Measurements from ENCODE around the gene HUWE1. TPM values are rescaled to one million over a fixed set of nuclear protein-coding genes. Genes with fewer than 3 reads are reported as not detected.
"Not testable (repeated sequence)": the region's sequence is repeated elsewhere in the genome, so short reads cannot be mapped to it uniquely, and the experiment has no call there.

Gene HUWE1
- total RNA-seq, 2 donors from 2014 or later: 107 to 206 TPM

DNA sequence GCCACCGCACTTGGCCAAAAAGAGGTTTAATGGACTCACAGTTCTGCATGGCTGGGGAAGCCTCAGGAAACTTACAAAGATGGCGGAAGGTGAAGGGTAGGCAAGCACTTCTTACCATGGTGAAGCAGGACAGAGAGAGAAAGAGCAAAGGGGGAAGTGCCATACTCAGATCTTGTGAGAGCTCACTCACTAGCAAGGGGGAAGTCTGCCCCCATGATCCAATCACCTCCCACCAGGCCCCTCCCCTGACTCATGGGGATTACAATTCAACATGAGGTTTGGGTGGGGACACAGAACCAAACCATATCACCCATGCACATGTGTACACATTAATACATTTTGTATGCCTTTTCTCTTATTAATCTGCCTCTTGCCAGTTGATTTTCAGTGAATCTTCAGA is 175.2 kb downstream of the HUWE1 start:
- DNase-seq (ENCODE audit: low spot score): no peak
- TF ChIP-seq POLR2A (IDR thresholded peaks at IDR 0.05): no peak
- no peak for TF ChIP-seq POLR2AphosphoS5 (IDR thresholded peaks at IDR 0.05)
- TF ChIP-seq, protein P1, sequence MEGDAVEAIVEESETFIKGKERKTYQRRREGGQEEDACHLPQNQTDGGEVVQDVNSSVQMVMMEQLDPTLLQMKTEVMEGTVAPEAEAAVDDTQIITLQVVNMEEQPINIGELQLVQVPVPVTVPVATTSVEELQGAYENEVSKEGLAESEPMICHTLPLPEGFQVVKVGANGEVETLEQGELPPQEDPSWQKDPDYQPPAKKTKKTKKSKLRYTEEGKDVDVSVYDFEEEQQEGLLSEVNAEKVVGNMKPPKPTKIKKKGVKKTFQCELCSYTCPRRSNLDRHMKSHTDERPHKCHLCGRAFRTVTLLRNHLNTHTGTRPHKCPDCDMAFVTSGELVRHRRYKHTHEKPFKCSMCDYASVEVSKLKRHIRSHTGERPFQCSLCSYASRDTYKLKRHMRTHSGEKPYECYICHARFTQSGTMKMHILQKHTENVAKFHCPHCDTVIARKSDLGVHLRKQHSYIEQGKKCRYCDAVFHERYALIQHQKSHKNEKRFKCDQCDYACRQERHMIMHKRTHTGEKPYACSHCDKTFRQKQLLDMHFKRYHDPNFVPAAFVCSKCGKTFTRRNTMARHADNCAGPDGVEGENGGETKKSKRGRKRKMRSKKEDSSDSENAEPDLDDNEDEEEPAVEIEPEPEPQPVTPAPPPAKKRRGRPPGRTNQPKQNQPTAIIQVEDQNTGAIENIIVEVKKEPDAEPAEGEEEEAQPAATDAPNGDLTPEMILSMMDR (IDR thresholded peaks at IDR 0.05): no peak
- no peaks in the 10 kb centered on the region for H3K36me3 ChIP-seq
- intact Hi-C loops (cut with DNase I): no loop called here
- no peak overlapping the region for H3K27ac ChIP-seq
- WGBS: 100% methylated on average over 2 of the region's 2 CpGs
- no peaks in the 10 kb centered on the region for H3K9me3 ChIP-seq
- H3K4me3 ChIP-seq: no peak overlapping the region
- H3K4me1 ChIP-seq (replicated peaks): no peaks in the 10 kb centered on the region
- no peaks in the 10 kb centered on the region for H3K27me3 ChIP-seq (replicated peaks; ENCODE audit: insufficient read depth)

DNA sequence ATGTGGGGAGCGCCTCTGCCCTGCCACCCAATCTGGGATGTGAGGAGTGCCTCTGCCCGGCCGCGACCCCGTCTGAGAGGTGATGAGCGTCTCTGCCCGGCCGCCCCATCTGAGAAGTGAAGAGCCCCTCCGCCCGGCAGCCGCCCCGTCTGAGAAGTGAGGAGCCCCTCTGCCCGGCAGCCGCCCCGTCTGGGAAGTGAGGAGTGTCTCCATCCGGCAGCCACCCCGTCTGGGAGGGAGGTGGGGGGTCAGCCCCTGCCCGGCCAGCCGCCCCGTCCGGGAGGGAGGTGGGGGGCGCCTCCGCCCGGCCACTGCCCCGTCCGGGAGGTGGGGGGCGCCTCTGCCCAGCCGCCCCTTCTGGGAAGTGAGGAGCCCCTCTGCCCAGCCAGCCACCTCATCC is 182.5 kb downstream of the HUWE1 start:
- WGBS: 100% methylated on average over 6 of the region's 28 CpGs
- intact Hi-C loops (cut with DNase I): not testable (repeated sequence)

DNA sequence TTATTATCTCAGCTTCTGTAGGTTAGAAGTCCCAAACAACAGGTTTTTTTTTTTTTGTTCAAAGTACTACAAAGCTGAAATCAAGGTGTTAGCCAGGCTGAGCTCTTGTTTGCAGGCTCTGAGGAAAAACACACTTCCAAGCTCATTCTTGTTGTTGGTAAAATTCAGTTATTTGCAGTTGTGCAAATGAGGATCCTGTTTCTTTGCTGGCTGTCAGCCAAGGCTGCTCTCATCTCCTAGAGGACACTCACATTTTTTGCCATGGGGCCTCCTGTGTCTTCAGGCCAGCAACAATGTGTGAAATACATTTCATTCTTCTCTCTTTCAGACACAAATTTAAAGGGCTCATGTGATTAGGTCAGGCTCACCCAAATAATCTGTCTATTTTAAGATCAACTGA is 192.1 kb downstream of the HUWE1 start:
- no peak overlapping the region for H3K4me3 ChIP-seq
- H3K4me1 ChIP-seq (replicated peaks): no peaks in the 10 kb centered on the region
- H3K27ac ChIP-seq: no peak overlapping the region
- H3K36me3 ChIP-seq: no peaks in the 10 kb centered on the region
- H3K27me3 ChIP-seq (replicated peaks; ENCODE audit: insufficient read depth): no peaks in the 10 kb centered on the region
- TF ChIP-seq POLR2A (IDR thresholded peaks at IDR 0.05) (no peak), POLR2AphosphoS5 (IDR thresholded peaks at IDR 0.05) (no peak)
- TF ChIP-seq, protein P1 (IDR thresholded peaks at IDR 0.05): no peak
- intact Hi-C loops (cut with DNase I): no loop called here
- H3K9me3 ChIP-seq: no peaks in the 10 kb centered on the region
- DNase-seq (ENCODE audit: low spot score): no peak

More for the DNA sequence above, 182.5 kb downstream of the HUWE1 start:
- not testable (repeated sequence) for H3K27me3 ChIP-seq (replicated peaks; ENCODE audit: insufficient read depth); H3K36me3 ChIP-seq; H3K4me1 ChIP-seq (replicated peaks); H3K9me3 ChIP-seq; H3K4me3 ChIP-seq; DNase-seq (ENCODE audit: low spot score); H3K27ac ChIP-seq

DNA sequence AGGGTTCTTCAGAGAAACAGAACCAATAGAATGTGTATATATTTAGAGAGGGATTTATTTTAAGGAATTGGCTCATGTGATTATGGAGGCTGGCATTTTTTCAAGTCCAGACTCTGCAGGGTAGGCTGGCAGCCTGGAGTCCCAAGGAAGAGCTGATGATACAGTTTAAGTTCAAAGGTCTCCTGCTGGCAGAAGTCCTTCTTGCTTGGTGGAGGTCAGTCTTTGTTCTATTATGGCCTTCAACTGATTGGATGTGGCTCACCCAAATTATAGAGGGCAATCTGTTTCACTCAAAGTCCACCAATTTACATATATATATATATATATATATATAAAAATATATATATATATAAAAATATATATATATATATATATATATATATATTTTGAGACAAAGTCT is 200.2 kb downstream of the HUWE1 start:
- H3K36me3 ChIP-seq: no peaks in the 10 kb centered on the region
- no peak for DNase-seq (ENCODE audit: low spot score)
- H3K4me3 ChIP-seq: no peak overlapping the region
- H3K9me3 ChIP-seq: no peaks in the 10 kb centered on the region
- no peaks in the 10 kb centered on the region for H3K27me3 ChIP-seq (replicated peaks; ENCODE audit: insufficient read depth)
- no peaks in the 10 kb centered on the region for H3K4me1 ChIP-seq (replicated peaks)
- TF ChIP-seq POLR2AphosphoS5 (IDR thresholded peaks at IDR 0.05): no peak
- no peak for TF ChIP-seq POLR2A (IDR thresholded peaks at IDR 0.05)
- TF ChIP-seq, protein P1 (IDR thresholded peaks at IDR 0.05): no peak
- H3K27ac ChIP-seq: no peak overlapping the region
- intact Hi-C loops (cut with DNase I): no loop called here

DNA sequence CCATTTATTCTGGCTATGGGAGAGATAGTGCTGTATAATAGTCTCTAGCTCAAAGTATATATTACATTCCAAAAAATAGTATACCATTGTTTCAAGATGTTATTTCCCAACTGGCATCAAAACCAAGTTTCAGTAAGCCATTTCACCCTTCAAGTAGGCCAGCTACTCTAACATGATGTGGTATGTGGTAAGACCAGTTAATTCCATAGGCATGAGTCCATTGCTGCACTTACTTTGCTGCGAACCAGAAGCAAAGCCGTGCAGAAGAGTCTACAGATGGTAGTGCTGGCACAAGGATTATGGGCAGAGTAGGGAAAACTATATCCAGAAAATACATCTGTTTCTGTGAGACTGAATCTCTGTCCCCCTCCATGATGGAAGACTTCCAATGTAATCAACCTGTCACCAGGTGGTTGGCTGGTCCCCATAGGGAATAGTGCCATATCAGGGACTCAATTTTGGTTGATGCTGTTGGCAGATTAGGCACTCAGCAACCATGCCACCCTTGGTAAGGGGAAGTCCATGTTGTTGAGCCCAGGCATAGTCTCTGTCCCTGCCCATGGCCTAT is 202.6 kb downstream of the HUWE1 start:
- DNase-seq (ENCODE audit: low spot score): no peak
- no peak overlapping the region for H3K27ac ChIP-seq
- H3K36me3 ChIP-seq: no peaks in the 10 kb centered on the region
- no peaks in the 10 kb centered on the region for H3K9me3 ChIP-seq
- no peaks in the 10 kb centered on the region for H3K4me1 ChIP-seq (replicated peaks)
- WGBS: 85% methylated on average over 2 of the region's 2 CpGs
- no peak for TF ChIP-seq POLR2AphosphoS5 (IDR thresholded peaks at IDR 0.05)
- no peak for TF ChIP-seq POLR2A (IDR thresholded peaks at IDR 0.05)
- TF ChIP-seq, protein P1 (IDR thresholded peaks at IDR 0.05): no peak
- intact Hi-C loops (cut with DNase I): no loop called here
- H3K27me3 ChIP-seq (replicated peaks; ENCODE audit: insufficient read depth): no peaks in the 10 kb centered on the region
- no peak overlapping the region for H3K4me3 ChIP-seq
